ENCODE results near the gene HAPSTR1. TPM values are rescaled to one million over a fixed set of nuclear protein-coding genes. Genes with fewer than 3 reads are reported as not detected.

The HAPSTR1 gene
- total and polyA plus RNA-seq, 2 of the 13 experiments (the other 11 are each of a cell fraction or from before 2014, with no cell fraction given), result 25.2 to 83.2 TPM

DNA sequence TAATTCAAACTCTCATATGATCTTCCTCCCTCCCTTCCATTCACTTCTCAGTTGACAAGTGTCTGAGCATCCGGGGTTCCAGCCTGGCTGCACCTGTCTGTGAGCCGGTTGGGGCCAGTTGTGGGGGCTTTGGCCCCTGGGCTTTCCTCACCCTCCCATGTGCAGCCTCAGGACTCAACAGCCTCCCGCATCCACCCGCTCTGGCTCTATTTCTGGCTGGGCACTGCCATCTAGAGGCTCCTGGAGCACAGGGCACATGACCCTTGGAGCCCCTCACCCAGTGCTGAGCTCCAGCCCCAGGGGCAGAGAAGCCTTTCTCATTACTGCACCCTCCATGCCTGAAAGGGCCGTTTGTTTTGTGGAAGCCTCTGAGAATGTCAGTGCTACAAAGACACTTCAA is 43.3 kb downstream of the HAPSTR1 start (continued):
- TF ChIP-seq, protein P1, sequence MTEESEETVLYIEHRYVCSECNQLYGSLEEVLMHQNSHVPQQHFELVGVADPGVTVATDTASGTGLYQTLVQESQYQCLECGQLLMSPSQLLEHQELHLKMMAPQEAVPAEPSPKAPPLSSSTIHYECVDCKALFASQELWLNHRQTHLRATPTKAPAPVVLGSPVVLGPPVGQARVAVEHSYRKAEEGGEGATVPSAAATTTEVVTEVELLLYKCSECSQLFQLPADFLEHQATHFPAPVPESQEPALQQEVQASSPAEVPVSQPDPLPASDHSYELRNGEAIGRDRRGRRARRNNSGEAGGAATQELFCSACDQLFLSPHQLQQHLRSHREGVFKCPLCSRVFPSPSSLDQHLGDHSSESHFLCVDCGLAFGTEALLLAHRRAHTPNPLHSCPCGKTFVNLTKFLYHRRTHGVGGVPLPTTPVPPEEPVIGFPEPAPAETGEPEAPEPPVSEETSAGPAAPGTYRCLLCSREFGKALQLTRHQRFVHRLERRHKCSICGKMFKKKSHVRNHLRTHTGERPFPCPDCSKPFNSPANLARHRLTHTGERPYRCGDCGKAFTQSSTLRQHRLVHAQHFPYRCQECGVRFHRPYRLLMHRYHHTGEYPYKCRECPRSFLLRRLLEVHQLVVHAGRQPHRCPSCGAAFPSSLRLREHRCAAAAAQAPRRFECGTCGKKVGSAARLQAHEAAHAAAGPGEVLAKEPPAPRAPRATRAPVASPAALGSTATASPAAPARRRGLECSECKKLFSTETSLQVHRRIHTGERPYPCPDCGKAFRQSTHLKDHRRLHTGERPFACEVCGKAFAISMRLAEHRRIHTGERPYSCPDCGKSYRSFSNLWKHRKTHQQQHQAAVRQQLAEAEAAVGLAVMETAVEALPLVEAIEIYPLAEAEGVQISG (CRISPR knock-in tag; IDR thresholded peaks at IDR 0.05), result peak; percentile 32; the same call in 1 of the 2 replicates
- TF ChIP-seq ELF4 (CRISPR knock-in tag; IDR thresholded peaks at IDR 0.05; ENCODE audit: borderline replicate concordance) (no peak), SATB2 (CRISPR knock-in tag; IDR thresholded peaks at IDR 0.05) (no peak), DR1 (CRISPR knock-in tag; IDR thresholded peaks at IDR 0.05) (no peak), YY1 (IDR thresholded peaks at IDR 0.05; ENCODE audit: insufficient read depth, insufficient replicate concordance, low read depth, low read length) (peak; percentile 36), SRF (IDR thresholded peaks at IDR 0.05; ENCODE audit: low read depth, low read length) (no peak), HOXA3 (CRISPR knock-in tag; IDR thresholded peaks at IDR 0.05) (0 out of 2 replicates have a peak, but pooled peaks have one; percentile 25), GATAD2A (CRISPR knock-in tag; IDR thresholded peaks at IDR 0.05) (peak; percentile 58), KDM2A (CRISPR knock-in tag; IDR thresholded peaks at IDR 0.05; ENCODE audit: borderline replicate concordance, low read depth) (peak; percentile 68; the same call in 1 of the 2 replicates), ZNF709 (CRISPR knock-in tag; IDR thresholded peaks at IDR 0.05) (no peak), NONO (IDR thresholded peaks at IDR 0.05) (no peak), NONO (CRISPR knock-in tag; conservative IDR thresholded peaks at IDR 0.05) (peak; percentile 39; the same call in 1 of the 2 replicates), MEIS1 (CRISPR knock-in tag; IDR thresholded peaks at IDR 0.05; ENCODE audit: borderline replicate concordance) (no peak), ZNF17 (CRISPR knock-in tag; IDR thresholded peaks at IDR 0.05) (no peak), GFI1 (CRISPR knock-in tag; IDR thresholded peaks at IDR 0.05; ENCODE audit: borderline replicate concordance) (no peak), ELF3 (CRISPR knock-in tag; IDR thresholded peaks at IDR 0.05) (no peak), ZNF124 (CRISPR knock-in tag; IDR thresholded peaks at IDR 0.05) (peak; percentile 73; the same call in 1 of the 2 replicates)
- TF ChIP-seq, protein P2, sequence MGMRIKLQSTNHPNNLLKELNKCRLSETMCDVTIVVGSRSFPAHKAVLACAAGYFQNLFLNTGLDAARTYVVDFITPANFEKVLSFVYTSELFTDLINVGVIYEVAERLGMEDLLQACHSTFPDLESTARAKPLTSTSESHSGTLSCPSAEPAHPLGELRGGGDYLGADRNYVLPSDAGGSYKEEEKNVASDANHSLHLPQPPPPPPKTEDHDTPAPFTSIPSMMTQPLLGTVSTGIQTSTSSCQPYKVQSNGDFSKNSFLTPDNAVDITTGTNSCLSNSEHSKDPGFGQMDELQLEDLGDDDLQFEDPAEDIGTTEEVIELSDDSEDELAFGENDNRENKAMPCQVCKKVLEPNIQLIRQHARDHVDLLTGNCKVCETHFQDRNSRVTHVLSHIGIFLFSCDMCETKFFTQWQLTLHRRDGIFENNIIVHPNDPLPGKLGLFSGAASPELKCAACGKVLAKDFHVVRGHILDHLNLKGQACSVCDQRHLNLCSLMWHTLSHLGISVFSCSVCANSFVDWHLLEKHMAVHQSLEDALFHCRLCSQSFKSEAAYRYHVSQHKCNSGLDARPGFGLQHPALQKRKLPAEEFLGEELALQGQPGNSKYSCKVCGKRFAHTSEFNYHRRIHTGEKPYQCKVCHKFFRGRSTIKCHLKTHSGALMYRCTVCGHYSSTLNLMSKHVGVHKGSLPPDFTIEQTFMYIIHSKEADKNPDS (CRISPR knock-in tag; IDR thresholded peaks at IDR 0.05), result no peak
- TF ChIP-seq, protein P3, sequence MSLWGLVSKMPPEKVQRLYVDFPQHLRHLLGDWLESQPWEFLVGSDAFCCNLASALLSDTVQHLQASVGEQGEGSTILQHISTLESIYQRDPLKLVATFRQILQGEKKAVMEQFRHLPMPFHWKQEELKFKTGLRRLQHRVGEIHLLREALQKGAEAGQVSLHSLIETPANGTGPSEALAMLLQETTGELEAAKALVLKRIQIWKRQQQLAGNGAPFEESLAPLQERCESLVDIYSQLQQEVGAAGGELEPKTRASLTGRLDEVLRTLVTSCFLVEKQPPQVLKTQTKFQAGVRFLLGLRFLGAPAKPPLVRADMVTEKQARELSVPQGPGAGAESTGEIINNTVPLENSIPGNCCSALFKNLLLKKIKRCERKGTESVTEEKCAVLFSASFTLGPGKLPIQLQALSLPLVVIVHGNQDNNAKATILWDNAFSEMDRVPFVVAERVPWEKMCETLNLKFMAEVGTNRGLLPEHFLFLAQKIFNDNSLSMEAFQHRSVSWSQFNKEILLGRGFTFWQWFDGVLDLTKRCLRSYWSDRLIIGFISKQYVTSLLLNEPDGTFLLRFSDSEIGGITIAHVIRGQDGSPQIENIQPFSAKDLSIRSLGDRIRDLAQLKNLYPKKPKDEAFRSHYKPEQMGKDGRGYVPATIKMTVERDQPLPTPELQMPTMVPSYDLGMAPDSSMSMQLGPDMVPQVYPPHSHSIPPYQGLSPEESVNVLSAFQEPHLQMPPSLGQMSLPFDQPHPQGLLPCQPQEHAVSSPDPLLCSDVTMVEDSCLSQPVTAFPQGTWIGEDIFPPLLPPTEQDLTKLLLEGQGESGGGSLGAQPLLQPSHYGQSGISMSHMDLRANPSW (CRISPR knock-in tag; IDR thresholded peaks at IDR 0.05; ENCODE audit: borderline replicate concordance), result no peak
- TF ChIP-seq, protein P4, sequence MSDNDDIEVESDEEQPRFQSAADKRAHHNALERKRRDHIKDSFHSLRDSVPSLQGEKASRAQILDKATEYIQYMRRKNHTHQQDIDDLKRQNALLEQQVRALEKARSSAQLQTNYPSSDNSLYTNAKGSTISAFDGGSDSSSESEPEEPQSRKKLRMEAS (IDR thresholded peaks at IDR 0.05), result no peak; the same call in 1 of the 2 replicates
- TF ChIP-seq, protein P5, sequence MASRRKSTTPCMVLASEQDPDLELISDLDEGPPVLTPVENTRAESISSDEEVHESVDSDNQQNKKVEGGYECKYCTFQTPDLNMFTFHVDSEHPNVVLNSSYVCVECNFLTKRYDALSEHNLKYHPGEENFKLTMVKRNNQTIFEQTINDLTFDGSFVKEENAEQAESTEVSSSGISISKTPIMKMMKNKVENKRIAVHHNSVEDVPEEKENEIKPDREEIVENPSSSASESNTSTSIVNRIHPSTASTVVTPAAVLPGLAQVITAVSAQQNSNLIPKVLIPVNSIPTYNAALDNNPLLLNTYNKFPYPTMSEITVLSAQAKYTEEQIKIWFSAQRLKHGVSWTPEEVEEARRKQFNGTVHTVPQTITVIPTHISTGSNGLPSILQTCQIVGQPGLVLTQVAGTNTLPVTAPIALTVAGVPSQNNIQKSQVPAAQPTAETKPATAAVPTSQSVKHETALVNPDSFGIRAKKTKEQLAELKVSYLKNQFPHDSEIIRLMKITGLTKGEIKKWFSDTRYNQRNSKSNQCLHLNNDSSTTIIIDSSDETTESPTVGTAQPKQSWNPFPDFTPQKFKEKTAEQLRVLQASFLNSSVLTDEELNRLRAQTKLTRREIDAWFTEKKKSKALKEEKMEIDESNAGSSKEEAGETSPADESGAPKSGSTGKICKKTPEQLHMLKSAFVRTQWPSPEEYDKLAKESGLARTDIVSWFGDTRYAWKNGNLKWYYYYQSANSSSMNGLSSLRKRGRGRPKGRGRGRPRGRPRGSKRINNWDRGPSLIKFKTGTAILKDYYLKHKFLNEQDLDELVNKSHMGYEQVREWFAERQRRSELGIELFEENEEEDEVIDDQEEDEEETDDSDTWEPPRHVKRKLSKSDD (CRISPR knock-in tag; IDR thresholded peaks at IDR 0.05; ENCODE audit: low read depth), result no peak
